HFF-Myc (cell line): ENCODE results near the gene SNCAIP.

Experiments
- DNase-seq: peaks from one replicate; pipeline ENCODE4 v3.0.0-alpha.2; 2011; ENCODE audit warnings: low read depth; ENCODE audit errors: extremely low read depth
- H3K4me3 ChIP-seq: replicated peaks from 2 replicates; pipeline ENCODE4 v1.5.1; 2011; ENCODE audit warnings: low read depth, mild to moderate bottlenecking, control low read depth, low read length
- CTCF ChIP-seq: IDR thresholded peaks from 2 replicates; pipeline ENCODE4 v1.5.1; 2012; ENCODE audit warnings: mild to moderate bottlenecking, low read depth, low read length, control low read depth; ENCODE audit errors: missing control alignments

Gene SNCAIP

DNA sequence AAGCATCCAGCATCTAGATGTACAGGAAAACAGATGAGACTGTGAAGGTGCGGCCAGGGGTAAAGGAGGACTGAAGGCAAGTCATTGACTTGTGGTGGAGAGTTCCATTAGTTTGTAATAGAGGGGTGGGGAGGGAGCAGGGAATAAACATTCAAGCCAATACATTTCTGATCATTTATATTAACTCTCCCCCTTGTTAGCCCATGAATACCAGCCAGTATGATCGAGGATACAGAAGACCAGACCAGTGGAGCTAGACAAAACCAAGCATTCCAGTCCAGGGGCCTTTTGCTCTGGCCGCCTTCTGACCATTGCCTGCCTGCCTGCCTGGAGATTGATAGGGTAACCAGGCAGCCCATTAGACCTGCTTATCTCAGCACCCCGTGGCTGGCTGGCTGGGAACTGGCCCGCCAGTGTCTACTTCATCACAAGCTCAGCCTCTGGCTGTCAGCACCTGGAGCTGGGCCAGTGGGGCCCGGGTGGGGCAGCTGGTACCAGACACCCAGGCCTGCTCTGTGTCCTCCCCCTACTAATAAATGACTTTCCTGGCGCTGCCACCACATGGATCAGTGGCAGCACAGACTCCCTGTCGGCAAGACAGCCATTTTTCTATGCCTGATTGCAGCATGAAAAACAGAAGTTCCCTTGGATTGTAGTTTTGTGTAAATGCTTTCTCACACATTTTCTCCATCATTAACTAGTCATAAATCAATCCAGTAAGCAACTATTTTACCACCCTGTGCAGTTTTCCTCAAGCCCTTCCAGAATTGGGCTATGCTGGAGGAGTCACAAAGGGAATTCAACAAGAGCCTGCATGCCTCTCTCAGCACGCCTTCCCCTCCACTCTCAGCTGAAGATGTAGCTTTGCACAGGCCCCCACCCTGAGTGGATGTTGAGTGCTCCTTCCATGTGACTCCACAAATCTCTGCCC, 181.3 kb downstream of the SNCAIP start:
- no peak overlapping the region for H3K4me3 ChIP-seq
- DNase-seq = no peak
- TF ChIP-seq CTCF = no peak

GRCh38 chr5:122494109-122494508, 182.1 kb downstream of the SNCAIP start:
- H3K4me3 ChIP-seq = no peak overlapping the region
- no peak for TF ChIP-seq CTCF
- no peak for DNase-seq

DNA sequence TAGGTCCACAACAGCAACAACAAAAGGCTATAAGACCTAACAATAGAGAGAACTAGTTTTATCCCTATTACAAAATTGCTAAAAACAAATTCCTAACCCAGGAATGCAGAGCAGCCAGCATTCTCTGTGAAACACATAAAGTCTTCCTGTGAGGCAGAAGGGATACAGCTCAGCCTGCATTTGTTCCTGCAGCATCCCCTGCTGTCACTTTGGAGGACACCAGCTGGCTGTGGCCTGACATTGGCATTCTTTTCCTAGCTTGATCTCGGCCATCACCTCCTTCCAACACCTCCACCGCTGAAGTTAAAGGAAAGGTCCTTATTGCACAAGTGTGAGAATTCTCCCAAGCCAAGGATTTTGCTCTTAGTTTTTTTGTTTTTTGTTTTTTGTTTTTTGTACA, 186.1 kb downstream of the SNCAIP start:
- H3K4me3 ChIP-seq = no peak overlapping the region
- DNase-seq = no peak
- TF ChIP-seq CTCF = peak; percentile 16

DNA sequence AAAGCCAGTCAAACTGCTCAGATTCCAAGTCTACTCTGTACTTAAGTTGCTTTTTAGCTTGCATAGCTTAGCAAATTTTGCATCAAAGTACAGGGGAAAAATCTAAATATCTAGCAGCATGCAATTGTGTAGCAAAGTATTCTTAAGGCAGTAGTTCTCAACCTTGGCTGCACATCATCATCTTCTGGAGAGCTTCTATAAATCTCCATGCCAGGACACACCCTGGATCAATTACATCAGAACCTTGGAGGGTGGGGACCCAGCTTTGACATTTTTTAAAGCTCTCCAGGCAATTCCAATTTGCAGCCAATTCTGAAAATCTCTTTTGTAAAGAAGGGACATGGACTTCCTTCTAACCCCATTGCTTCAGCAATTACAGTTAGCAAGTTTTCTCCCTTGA, 187.5 kb downstream of the SNCAIP start:
- TF ChIP-seq CTCF = no peak
- no peak for DNase-seq
- H3K4me3 ChIP-seq = no peak overlapping the region

GRCh38 chr5:122500245-122501088, 188.4 kb downstream of the SNCAIP start:
- peak; percentile 65 for TF ChIP-seq CTCF
- H3K4me3 ChIP-seq = no peak overlapping the region
- DNase-seq = peak; percentile 47

DNA sequence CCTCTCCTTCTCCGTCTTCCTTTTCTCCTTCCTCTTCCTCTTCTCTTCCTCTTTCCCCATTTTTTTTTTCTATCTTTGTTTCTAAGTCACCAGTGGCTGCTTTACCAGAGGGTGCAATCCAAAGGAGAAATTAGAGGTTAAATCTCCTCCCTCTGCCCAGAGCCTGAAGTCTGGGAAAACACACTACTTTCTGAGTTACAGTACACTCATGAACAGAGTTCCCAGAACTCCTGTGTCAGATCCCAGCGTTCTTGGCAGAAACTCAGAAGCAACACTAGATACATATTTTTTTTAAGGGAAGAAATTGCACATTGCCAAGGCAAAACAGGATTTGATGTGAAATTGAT, 189.0 kb downstream of the SNCAIP start:
- no peak for TF ChIP-seq CTCF
- no peak for DNase-seq
- no peak overlapping the region for H3K4me3 ChIP-seq
